Neural cell (in vitro differentiated cells): ENCODE results near the gene ITPR3. TPM values are rescaled to one million over a fixed set of nuclear protein-coding genes. Genes with fewer than 3 reads are reported as not detected.

Source experiments
- H2AFZ ChIP-seq: fragments of 200-600, 300-800 bp; sonication (generic), shearing (Covaris generic); 2 replicates; pipeline ENCODE4 v1.6.0; 2014; ENCODE audit warnings: low read depth, mild to moderate bottlenecking, antibody characterized with exemption, low read length, moderate library complexity
- H3F3A ChIP-seq: fragments of 200-600 bp; shearing (Covaris generic); 2 replicates; pipeline ENCODE4 v1.6.1; 2016; ENCODE audit warnings: mild to moderate bottlenecking, moderate library complexity, mixed read lengths, antibody characterized with exemption, low read length; ENCODE audit not compliant: insufficient read depth, poor library complexity, severe bottlenecking
- H3K27ac ChIP-seq: fragments of 200-600, 300-800 bp; sonication (generic), shearing (Covaris generic); 2 replicates; pipeline ENCODE4 v1.5.1; 2014; ENCODE audit warnings: mild to moderate bottlenecking, low read length, moderate library complexity
- H3K27me3 ChIP-seq: fragments of 300-800, 200-600 bp; sonication (generic), shearing (Covaris generic); 2 replicates; pipeline ENCODE4 v1.6.0; 2014; ENCODE audit warnings: mild to moderate bottlenecking, low read depth, low read length, moderate library complexity; ENCODE audit not compliant: insufficient read depth
- H3K36me3 ChIP-seq: fragments of 300-800, 200-600 bp; sonication (generic), shearing (Covaris generic); 2 replicates; pipeline ENCODE4 v1.5.1; 2014; ENCODE audit warnings: mild to moderate bottlenecking, antibody characterized with exemption, low read length, moderate library complexity; ENCODE audit not compliant: insufficient read depth
- H3K4me2 ChIP-seq: fragments of 300-800, 200-600 bp; sonication (generic), shearing (Covaris generic); 2 replicates; pipeline ENCODE4 v1.6.0; 2014; ENCODE audit warnings: mild to moderate bottlenecking, low read length
- H3K4me3 ChIP-seq: fragments of 300-800, 200-600 bp; sonication (generic), shearing (Covaris generic); 2 replicates; pipeline ENCODE4 v1.5.1; 2014; ENCODE audit warnings: mild to moderate bottlenecking, low read length, moderate library complexity
- H3K79me2 ChIP-seq: fragments of 200-600 bp; shearing (Covaris generic); replicated peaks from 2 replicates; pipeline ENCODE4 v1.6.0; 2014; ENCODE audit warnings: mild to moderate bottlenecking, low read length, moderate library complexity; ENCODE audit not compliant: insufficient read depth
- H3K9ac ChIP-seq: fragments of 300-800, 200-600 bp; sonication (generic), shearing (Covaris generic); 2 replicates; pipeline ENCODE4 v1.6.1; 2016; ENCODE audit warnings: mild to moderate bottlenecking, low read length, mixed read lengths
- H3K9me2 ChIP-seq: fragments of 200-600 bp; shearing (Covaris generic); 2 replicates; pipeline ENCODE4 v1.6.1; 2016; ENCODE audit warnings: mild to moderate bottlenecking, low read length, mixed read lengths; ENCODE audit not compliant: insufficient read depth
- H3K9me3 ChIP-seq: fragments of 200-600, 300-800 bp; sonication (generic), shearing (Covaris generic); 2 replicates; pipeline ENCODE4 v1.6.1; 2016; ENCODE audit warnings: mild to moderate bottlenecking, mixed run types, low read length, moderate library complexity, mixed read lengths
- H4K20me1 ChIP-seq: fragments of 200-600 bp; shearing (Covaris generic); 2 replicates; pipeline ENCODE4 v1.6.1; 2016; ENCODE audit warnings: mild to moderate bottlenecking, mixed run types; ENCODE audit not compliant: insufficient read depth
- CTCF ChIP-seq: fragments of 450-650 bp; IDR thresholded peaks from 2 replicates; pipeline ENCODE4 v1.5.1; 2014; ENCODE audit warnings: antibody characterized with exemption, mild to moderate bottlenecking, moderate library complexity; ENCODE audit not compliant: poor library complexity, severe bottlenecking
- MXI1 ChIP-seq: fragments of 450-650 bp; conservative IDR thresholded peaks from 2 replicates; pipeline ENCODE4 v1.6.1; 2014; ENCODE audit warnings: antibody characterized with exemption, mild to moderate bottlenecking; ENCODE audit not compliant: poor library complexity, severe bottlenecking
- RAD21 ChIP-seq: fragments of 450-650 bp; conservative IDR thresholded peaks from 2 replicates; pipeline ENCODE4 v1.6.1; 2014; ENCODE audit warnings: antibody characterized with exemption, mild to moderate bottlenecking, moderate library complexity
- REST ChIP-seq: IDR thresholded peaks from 2 replicates; pipeline ENCODE4 v1.6.1; 2012; ENCODE audit warnings: borderline replicate concordance
- SMC3 ChIP-seq: fragments of 450-650 bp; conservative IDR thresholded peaks from 2 replicates; pipeline ENCODE4 v1.6.1; 2014; ENCODE audit warnings: antibody characterized with exemption, mild to moderate bottlenecking, moderate library complexity; ENCODE audit not compliant: poor library complexity
- TAF1 ChIP-seq: IDR thresholded peaks from 2 replicates; pipeline ENCODE4 v1.6.1; 2012; ENCODE audit warnings: low read depth
- polyA plus RNA-seq: library from polyadenylated mRNA; depleted of rRNA; stranded (reverse); fragments of >200 nt; gene quantifications from 2 replicates; pipeline ENCODE4 v1.2.3, GENCODE V29; 2014

The ITPR3 gene
- polyA plus RNA-seq, 1 donor from 2014 or later, result 0.11 TPM

- no peak overlapping the region for H3K9ac ChIP-seq
- H3K9me2 ChIP-seq, result no peaks in the 10 kb centered on the region
- H3K36me3 ChIP-seq, result no peaks in the 10 kb centered on the region
- H4K20me1 ChIP-seq, result no peaks in the 10 kb centered on the region
- no peaks in the 10 kb centered on the region for H3K9me3 ChIP-seq
- H3K4me2 ChIP-seq, result no peak overlapping the region
- no peaks in the 10 kb centered on the region for H3F3A ChIP-seq
- no peak overlapping the region for H2AFZ ChIP-seq
- no peaks in the 10 kb centered on the region for H3K79me2 ChIP-seq
- TF ChIP-seq MXI1, result no peak
- TF ChIP-seq SMC3, result no peak
- no peak for TF ChIP-seq RAD21
- no peak for TF ChIP-seq REST
- TF ChIP-seq CTCF, result no peak
- no peak overlapping the region for H3K27ac ChIP-seq
- no peak overlapping the region for H3K4me3 ChIP-seq
- no peaks in the 10 kb centered on the region for H3K27me3 ChIP-seq
These were observed 121.7 kb downstream of the ITPR3 start for GRCh38 chr6:33742837-33743236.

GRCh38 chr6:33744001-33744848, 123.1 kb downstream of the ITPR3 start:
- no peaks in the 10 kb centered on the region for H3K27me3 ChIP-seq
- no peaks in the 10 kb centered on the region for H3K9me3 ChIP-seq
- H2AFZ ChIP-seq, result no peak overlapping the region
- H3K9me2 ChIP-seq, result no peaks in the 10 kb centered on the region
- no peak overlapping the region for H3K27ac ChIP-seq
- TF ChIP-seq CTCF, result peak; percentile 96
- TF ChIP-seq RAD21, result peak; percentile 92
- no peak for TF ChIP-seq TAF1
- TF ChIP-seq SMC3, result peak; percentile 98
- TF ChIP-seq REST, result no peak
- no peak for TF ChIP-seq MXI1
- H3K36me3 ChIP-seq, result no peaks in the 10 kb centered on the region
- H3K9ac ChIP-seq, result no peak overlapping the region
- no peaks in the 10 kb centered on the region for H4K20me1 ChIP-seq
- H3K4me2 ChIP-seq, result no peak overlapping the region
- no peaks in the 10 kb centered on the region for H3K79me2 ChIP-seq
- no peak overlapping the region for H3K4me3 ChIP-seq
- no peaks in the 10 kb centered on the region for H3F3A ChIP-seq
